ENCODE measurements around the gene ZFHX3.

ZFHX3 gene

DNA sequence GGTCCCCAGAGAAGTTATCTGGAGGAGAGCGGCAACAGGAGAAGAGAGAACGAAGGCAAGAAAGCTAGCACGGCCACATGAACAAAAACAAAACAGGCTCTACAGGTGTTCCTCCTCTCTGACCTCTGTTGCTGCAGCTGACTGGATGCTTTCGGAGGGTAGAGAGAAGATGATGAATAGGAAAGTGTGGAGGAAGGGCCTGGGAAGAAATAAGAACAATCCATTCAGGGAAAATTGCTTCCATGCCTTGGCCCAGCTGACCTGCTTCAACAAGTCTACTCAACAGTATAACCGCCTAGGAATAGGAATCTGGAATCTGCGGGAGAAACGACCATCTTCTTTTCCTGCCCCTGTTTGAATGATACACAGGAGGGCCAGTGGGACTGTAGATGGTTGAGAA is 258.5 kb downstream of the ZFHX3 start:
- in situ Hi-C loops (cut with HindIII; ENCODE audit: low pct_ligation_motif_present, low pct_unique_long_range_greater_than_20kb, low sequenced_read_pairs), result no loop called here
- no peak for DNase-seq

DNA sequence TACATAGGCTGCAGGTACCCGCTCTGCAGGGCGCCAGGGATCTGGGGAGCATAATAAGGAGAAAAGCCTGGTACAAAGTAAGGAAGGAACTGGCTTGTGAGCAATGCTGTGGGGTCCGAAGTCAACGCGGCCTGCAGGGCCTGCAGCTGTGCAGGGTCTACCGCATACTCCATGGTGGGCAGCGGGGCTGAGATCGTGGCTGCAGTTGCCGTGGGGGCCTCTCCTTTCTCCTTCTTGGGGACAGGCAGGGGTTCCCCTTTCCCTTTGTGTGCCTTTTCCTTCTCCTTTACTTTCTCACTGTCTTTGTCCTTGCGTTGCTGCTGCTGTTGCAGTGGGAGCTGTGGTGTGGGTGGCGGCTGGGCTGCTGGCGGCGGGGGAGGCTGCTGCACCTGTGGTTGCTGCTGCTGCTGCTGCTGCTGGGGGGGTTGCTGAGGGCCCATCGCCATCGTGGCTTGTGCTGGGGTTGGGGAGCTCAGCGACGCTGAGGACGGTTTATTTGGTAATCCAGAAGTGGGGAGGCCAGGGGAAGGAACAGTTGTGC is 259.6 kb downstream of the ZFHX3 start:
- no peak for DNase-seq
- in situ Hi-C loops (cut with HindIII; ENCODE audit: low pct_ligation_motif_present, low pct_unique_long_range_greater_than_20kb, low sequenced_read_pairs), result no loop called here

DNA sequence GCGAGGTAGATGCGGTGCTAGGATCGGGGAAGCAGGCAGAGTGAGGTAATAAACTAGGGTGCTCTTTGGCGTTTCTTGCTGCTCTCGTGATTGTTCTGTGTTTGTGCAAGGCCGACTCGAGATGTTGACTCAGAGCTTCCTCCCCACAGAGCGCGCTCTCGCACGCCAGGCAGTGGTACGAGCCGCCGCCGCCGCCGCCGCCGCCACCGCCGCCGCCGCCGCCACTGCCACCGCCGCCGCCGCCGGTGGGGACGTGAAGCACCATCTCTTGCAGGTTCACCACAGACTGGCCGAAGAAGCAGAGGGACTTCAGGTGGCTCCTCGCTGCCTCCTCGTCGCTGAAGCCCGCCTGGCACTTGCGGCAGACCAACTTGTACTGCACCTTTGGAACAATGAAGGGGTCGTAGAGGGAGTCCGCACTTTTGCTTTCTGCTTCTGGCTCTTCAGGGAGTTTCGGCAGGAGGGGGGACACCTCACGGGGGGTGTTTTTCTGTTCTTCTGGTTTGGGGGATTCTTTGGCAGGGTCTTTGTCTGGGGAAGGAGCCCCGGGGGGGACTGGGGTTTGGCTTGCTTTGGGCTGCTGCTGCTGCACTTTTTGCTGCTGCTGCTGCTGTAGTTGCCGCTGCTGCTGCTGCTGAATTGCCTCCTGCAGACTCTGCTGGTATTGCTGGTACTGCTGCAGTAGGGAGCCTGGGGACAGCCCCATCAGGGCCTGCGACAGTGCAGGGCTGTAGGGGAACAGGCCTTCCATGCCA is 260.2 kb downstream of the ZFHX3 start:
- in situ Hi-C loops (cut with HindIII; ENCODE audit: low pct_ligation_motif_present, low pct_unique_long_range_greater_than_20kb, low sequenced_read_pairs), result no loop called here
- DNase-seq, result peak; percentile 93

DNA sequence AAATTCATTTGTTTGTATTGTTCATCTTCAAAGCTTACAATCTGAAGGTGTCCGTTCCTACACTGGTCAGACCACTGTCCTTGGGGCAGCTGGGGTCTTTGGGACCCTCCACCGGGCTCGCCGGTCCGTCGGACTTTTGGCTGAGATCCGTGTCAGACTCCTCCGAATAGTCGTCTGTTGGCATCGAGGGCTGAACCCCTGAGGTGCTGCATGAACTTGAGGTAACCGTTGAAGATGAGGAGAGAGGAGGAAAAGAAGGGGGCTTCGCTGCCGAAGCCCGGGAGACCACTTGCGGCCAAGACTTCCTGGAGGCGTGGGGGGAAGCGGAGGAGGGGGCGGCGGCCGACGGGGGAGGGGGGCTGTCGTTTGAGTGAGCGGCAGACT is 260.8 kb downstream of the ZFHX3 start:
- DNase-seq, result no peak
- in situ Hi-C loops (cut with HindIII; ENCODE audit: low pct_ligation_motif_present, low pct_unique_long_range_greater_than_20kb, low sequenced_read_pairs), result no loop called here

DNA sequence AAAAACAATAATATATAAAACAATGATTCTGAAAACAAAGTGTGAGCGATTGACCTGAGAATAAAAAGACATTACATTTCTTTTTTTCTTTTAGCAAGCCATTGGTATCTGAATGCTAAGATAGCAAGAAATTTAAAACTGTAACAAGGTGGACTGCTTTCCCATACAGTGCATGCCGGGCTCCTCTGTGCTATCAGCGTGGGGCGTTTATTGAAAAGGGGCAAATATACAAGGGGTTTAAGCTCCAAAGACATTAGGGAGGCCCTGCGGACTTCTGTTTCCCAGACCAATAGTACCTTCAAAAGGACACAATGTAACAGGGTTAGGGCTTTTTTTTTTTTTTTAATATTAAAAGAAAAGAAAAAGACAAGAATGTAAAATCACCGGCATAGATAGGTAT is 261.3 kb downstream of the ZFHX3 start:
- peak; percentile 21 for DNase-seq
- in situ Hi-C loops (cut with HindIII; ENCODE audit: low pct_ligation_motif_present, low pct_unique_long_range_greater_than_20kb, low sequenced_read_pairs), result no loop called here

DNA sequence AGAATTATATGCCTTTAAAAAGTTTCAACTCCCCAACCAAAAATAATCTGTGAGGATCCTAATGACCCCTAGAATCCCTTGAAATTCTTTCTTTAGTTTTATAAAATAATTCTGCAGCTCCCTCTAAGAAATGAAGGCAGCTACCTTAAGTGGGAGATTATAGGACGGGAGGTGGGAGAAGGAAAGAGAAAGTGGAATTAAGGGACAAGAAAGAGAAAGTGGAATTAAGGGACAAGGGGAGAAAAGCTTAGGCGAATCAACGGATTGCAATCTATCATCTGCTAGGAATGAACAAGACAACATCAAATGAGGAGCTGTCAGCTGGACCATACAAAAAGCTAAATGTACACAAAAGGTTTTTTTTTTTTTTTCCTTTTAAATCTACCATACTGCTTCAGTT is 262.0 kb downstream of the ZFHX3 start:
- DNase-seq, result peak; percentile 58
- in situ Hi-C loops (cut with HindIII; ENCODE audit: low pct_ligation_motif_present, low pct_unique_long_range_greater_than_20kb, low sequenced_read_pairs), result no loop called here

DNA sequence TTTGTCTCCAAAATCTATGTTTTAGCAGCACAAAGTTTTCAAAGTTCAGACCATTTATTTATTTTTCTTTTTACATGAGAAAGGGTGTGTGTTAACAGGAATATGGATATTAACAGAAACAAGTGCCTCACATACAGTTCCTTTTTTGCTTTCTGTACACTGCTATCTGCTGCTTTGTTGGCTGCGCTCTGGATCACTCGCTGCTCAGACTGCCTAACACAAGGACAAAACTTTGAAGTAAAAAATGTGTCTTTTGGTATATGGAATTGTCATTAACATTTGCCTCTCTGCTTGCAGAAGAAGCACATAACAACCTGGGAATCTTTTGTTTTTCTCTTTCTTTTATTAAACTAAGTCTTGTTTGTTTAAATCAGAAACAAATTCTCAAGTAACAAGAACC is 262.8 kb downstream of the ZFHX3 start:
- in situ Hi-C loops (cut with HindIII; ENCODE audit: low pct_ligation_motif_present, low pct_unique_long_range_greater_than_20kb, low sequenced_read_pairs), result no loop called here

DNA sequence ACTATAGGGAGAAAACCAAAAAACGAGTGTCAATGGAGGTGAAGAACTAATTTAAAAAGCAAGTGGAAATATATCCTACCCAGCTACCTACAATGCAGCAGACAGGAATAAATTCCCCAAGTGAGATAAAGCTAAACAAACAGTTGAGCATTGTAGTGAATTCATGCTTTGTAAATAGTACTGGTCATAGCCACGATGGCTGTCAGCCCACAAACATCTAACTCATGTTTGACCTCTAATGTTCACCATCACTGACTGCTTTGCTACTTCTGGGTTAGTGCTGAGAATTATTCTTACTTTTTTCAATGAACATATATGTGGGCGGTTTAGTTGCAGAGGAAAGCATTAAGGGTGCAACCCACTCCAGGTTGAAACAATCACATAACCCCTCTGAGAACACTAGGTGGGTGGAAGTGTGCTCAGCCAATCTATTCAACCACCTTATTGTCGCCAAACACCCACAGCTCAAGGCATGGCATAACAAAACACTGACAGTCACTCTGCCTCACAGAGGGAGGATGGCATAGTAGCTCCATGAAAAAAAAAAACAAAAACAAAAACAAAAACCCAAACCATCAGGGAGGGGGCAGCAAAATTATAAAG is 264.1 kb downstream of the ZFHX3 start:
- DNase-seq, result no peak

More for the DNA sequence above, 262.8 kb downstream of the ZFHX3 start:
- DNase-seq, result no peak

DNA sequence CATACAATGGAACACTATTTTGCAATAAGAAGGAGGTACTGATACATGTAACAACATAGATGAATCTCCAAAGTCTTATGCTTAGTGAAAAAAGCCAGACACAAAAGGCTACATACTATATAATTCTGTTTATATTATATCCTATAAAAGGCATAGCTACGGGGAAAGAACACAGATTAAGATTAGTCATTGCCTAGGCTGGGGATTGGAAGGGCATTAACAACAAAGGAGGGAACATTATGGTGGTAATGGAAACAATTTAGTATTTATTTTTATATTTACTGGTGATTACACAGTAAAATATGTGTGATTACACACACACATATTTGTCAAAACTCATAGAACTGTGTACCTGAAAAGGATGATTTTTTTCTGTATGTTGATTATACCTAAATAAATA is 278.1 kb downstream of the ZFHX3 start:
- no peak for DNase-seq
- in situ Hi-C loops (cut with HindIII; ENCODE audit: low pct_ligation_motif_present, low pct_unique_long_range_greater_than_20kb, low sequenced_read_pairs), result no loop called here

More for the DNA sequence above, 264.1 kb downstream of the ZFHX3 start:
- in situ Hi-C loops (cut with HindIII; ENCODE audit: low pct_ligation_motif_present, low pct_unique_long_range_greater_than_20kb, low sequenced_read_pairs), result no loop called here

DNA sequence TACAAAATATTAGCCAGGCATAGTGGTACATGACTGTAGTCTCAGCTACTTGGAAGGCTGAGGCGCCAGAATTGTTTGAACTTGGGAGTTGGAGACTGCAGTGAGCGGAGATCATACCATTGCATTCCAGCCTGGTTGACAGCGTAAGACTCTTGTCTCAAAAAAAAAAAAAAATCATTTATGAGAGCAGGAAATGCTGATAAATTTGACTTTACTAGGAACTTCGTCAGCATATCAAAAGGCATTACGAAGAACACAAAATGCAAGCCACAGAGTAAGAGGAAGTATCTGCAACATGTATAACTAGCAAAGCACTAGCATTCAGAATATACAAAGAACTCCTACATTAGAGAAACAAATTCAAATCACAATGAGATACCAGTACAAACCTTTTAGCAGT is 279.3 kb downstream of the ZFHX3 start:
- no peak for DNase-seq
- in situ Hi-C loops (cut with HindIII; ENCODE audit: low pct_ligation_motif_present, low pct_unique_long_range_greater_than_20kb, low sequenced_read_pairs), result no loop called here

DNA sequence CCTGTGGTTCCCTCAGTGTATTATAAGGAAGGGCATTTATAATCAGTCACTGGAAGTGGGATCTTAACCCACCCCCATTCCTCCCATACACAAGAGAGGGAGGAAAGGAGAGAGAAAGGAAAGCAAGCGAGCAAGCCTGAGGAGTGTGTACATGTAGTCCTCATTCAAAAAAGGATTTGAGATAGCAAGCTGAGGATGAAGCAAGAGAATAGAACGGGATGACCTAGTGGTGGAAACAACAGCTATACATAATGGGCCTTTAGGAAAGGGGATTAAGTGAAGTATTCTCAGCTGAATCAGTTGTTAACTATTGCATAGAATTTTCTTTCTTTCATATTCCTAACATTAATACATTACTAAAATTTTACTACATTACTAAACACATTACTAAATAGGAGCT is 281.4 kb downstream of the ZFHX3 start:
- no peak for DNase-seq
- in situ Hi-C loops (cut with HindIII; ENCODE audit: low pct_ligation_motif_present, low pct_unique_long_range_greater_than_20kb, low sequenced_read_pairs), result no loop called here

DNA sequence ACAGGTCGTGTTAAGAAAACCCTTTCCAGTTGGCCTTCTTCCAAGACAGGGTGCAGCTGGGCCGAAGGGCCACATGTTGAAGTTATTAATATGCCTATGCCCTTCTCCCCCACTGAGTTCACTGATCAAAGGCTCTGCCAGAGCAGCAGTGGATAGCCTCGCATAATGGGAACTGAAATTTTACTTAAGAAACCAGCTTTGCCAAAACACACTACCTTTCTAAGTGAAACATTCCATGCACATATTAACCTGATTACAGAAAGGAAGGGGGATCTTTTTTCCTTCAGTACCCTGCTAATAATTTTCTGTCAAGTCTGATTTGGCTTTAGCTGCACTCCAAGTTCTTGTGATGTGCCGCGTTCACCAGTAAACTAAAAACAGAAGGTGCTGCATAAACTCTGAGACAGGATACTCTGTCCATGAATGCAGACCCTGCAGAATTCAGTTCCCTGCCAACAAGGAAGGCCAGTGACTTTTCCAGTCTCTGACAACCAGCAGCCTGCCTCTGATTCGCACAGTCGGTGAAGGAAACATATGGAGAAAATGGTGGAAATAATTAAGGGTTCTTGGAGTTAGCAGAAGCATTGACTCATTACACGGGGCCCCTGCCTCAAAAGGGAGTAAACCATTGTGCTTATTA is 283.8 kb downstream of the ZFHX3 start:
- DNase-seq, result no peak
- in situ Hi-C loops (cut with HindIII; ENCODE audit: low pct_ligation_motif_present, low pct_unique_long_range_greater_than_20kb, low sequenced_read_pairs), result no loop called here

DNA sequence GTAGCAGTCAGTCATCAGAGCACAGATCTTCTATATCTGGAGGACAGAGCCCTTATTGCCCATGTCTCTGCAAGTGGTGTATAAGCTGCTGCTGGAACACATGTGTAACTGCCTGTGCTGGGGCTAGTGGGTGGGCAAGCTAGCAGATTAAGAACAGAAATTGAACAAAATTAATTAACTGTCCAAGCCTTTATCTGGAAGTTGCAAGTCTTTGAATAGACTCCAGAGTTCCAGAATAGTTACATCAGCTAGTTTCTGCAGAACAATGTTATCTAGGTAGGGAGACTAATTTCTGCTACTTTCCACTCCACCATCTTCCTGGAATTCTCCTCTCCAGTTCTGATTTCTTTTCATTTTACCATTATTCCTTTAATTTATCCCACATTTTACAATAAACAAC is 287.3 kb downstream of the ZFHX3 start:
- no peak for DNase-seq
- in situ Hi-C loops (cut with HindIII; ENCODE audit: low pct_ligation_motif_present, low pct_unique_long_range_greater_than_20kb, low sequenced_read_pairs), result no loop called here

DNA sequence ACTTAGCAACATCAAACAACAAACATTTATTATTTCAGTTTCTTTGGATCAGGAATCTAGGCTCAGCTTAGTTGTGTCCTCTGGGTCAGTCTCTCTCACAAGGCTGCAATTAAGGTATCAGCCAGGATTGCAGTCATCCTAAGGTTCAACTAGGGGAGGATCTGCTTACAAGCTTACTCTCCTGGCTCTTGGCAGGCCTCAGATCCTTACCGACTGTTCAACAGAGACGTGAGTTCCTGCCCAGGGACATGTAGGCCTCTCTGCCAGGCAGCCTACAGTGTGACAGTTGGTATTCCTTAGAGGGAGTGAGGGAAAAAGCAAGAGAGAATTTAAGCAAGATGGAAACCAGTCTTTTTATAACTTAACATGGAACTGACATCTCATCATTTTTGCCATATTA is 294.0 kb downstream of the ZFHX3 start:
- in situ Hi-C loops (cut with HindIII; ENCODE audit: low pct_ligation_motif_present, low pct_unique_long_range_greater_than_20kb, low sequenced_read_pairs), result no loop called here

DNA sequence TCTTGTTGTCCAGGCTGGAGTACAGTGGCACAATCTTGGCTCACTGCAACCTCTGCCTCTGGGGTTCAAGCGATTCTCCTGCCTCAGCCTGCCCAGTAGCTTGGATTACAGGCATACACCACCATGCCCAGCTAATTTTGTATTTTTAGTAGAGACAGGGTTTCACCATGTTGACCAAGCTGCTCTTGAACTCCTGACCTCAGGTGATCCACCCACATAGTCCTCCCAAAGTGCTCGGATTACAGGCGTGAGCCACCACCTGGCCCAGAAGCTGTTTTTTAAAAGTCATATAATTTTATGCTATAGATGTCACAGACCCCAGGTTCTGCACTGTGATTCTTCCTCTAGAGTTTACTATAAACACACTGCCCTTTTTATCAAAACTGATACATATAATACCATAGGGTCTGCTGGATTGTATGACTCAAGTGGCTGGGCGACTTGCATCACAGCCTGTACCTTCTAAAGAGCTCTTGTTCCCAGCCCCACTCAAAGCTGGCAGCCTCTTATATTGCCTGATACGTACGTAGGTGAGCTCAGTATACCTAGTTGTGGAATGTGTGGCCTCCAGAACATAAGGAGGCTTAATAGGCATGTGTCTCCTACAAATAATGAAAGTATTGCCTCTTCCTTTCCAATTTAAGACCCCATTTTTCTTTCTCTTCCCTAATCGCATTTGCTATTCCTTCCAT is 295.8 kb downstream of the ZFHX3 start:
- in situ Hi-C loops (cut with HindIII; ENCODE audit: low pct_ligation_motif_present, low pct_unique_long_range_greater_than_20kb, low sequenced_read_pairs), result no loop called here
- no peak for DNase-seq

More for the DNA sequence above, 294.0 kb downstream of the ZFHX3 start:
- no peak for DNase-seq

DNA sequence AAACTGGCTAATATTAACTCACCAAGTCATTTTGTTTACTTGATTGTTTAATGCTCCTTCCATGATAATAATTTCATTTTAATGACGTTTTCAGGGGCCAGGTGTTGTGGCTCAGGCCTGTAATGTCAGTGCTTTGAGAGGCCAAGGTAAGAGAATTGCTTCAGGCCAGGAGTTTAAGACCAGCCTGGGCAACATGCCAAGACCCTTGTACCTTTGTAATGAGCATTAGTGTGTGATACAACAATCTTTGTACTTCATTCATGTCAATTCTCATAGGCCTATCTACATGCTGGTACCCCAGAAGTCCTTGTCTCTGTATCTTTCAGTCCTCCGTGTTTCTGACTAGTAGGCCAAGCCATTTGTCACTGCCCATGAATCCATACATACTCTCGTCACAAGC is 296.9 kb downstream of the ZFHX3 start:
- no peak for DNase-seq
- in situ Hi-C loops (cut with HindIII; ENCODE audit: low pct_ligation_motif_present, low pct_unique_long_range_greater_than_20kb, low sequenced_read_pairs), result no loop called here

DNA sequence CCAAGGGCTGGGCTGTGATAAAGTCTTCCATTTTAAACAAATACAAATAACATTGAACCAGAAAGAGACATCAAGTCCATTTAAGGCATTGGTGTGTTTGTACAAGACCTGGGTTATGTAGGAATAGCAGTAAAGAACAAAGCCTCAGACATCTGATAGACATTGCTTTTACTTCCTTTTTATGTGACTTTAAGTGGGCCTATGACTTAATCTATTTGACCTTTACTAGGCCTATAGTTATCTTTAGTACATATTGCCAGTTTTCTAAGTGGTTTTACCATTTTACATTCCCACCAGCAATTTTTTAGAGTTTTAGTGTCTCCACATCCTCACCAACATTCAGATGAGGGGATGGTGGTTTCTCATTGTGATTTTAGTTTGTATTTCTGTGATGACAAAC is 298.8 kb downstream of the ZFHX3 start:
- in situ Hi-C loops (cut with HindIII; ENCODE audit: low pct_ligation_motif_present, low pct_unique_long_range_greater_than_20kb, low sequenced_read_pairs), result no loop called here
- no peak for DNase-seq

DNA sequence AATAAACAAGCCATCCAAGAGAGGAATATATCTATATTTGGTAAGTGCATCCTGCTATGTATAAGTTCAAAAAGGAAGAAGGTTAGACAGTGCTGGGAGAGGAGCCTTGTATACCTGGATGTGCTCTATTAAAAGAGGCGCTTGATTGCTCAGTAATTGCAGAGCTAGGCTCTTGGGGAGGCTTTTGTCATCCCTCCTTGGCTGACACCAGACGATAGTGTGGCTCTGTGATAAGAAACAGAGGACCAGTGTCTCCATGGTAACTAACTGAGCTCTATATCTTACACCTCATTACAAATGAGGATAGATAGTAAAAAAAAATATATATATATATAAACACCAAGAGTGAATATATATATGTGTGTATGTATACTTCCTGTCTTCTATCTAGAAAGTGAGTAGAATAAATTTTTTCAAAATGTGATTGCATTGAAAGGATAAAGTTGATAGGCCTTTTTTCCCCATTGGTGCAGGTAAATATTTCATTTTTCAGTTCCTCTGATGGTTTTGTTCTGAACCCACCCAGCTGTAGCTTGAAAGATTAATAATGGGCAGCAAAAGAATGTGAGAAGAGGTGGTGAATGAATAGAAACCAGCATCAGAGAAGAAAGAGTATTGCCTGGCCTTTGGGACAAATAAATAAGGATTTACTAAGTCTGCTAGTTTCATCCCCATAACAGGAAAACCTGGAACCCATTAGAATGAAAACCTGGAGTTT is 303.7 kb downstream of the ZFHX3 start:
- in situ Hi-C loops (cut with HindIII; ENCODE audit: low pct_ligation_motif_present, low pct_unique_long_range_greater_than_20kb, low sequenced_read_pairs), result no loop called here
- DNase-seq, result no peak

All from ACHN (cell line).